COLO668 (cell line): ENCODE results near the gene C3orf18.
A peak's percentile ranks its signal among the peaks of the same experiment; 100 is the strongest.

Source experiments
- DNase-seq: peaks from one replicate; lab custom pipeline; 2025; ENCODE audit not compliant: unreplicated experiment; lab: John Stamatoyannopoulos, UW

Gene C3orf18

DNA sequence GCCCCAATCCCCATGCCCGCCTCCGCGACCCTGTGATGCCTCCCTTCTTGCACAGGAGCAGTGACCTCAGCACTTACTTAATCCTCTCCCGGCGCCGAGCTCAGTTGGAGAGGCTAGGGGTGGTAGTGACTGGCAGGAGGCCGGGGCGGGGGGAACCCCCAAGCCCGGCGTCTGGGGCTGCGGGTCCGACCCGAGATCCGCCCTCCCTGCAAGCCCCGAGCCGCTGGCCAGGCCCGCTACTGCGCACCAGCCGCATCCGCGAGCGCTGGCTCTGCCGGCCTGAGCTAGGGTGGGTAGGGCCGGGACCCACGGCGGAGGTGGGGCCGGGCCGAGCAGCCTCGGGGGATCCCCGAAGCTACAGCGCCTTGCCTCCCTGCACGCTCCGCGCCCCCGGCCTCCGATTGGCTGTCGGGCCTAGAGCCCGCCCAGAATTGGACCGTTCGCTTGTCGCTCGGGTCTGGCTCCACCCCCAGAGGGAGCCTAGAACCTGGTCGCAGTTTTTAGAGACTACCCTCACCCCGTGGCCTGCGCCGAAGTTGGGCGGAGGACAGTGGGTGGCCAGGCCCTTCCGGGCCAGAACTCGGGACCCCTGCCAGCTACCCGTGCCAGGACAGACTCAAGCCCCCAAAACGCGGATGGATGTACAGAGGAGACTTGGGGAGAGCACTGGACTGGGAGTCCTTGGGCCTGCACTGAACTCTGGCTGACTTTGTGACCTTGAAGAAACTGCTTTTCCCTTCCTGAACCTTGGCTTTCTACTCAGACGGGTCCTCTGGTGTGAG, at the start of gene C3orf18:
TSS of gene C3orf18 (minus strand) at position 362 of the 782 bp plus-strand sequence. CDS start 2,048 bp downstream, outside the sequence.
- peak; percentile 82 for DNase-seq

GRCh38 chr3:50616770-50617095, 49.2 kb upstream of the C3orf18 start:
- DNase-seq, result peak; percentile 76

DNA sequence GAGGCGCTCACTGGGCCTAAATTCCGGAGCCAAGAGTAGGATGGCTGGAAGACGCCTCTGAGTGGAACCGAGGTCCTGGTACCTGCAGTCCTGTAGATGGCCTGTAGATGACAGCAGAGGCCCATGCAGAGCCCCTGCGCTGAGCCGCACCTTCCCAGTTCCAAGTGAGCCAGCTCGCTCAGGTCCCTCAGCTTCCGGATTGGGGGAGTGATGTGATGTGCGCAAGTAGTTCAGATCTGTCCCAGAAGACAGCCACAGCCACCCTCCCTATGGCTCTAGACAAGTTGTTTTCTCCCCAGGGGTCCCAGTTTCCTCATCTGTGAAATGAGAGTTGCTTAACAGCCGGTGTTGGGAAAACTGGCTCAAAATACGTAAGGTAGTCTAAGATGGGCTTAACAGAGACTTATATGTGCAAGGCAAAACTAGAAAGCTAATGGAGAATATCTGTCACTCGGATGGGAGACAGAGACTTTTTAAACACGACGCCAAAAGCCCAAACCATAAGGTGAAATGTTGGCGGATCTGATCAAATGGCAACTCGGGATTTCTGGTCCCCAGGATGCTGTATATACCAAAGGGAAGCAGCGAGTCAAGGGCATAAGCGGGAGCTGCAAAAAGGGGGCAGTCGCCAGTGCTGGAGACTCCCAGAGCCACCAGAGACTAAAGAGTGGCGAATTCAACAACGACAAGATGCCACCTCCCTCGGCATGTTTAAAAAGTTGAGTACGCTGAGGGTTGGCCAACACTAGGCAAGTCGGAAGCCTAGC, 48.6 kb upstream of the C3orf18 start:
- DNase-seq, result peak; percentile 72

DNA sequence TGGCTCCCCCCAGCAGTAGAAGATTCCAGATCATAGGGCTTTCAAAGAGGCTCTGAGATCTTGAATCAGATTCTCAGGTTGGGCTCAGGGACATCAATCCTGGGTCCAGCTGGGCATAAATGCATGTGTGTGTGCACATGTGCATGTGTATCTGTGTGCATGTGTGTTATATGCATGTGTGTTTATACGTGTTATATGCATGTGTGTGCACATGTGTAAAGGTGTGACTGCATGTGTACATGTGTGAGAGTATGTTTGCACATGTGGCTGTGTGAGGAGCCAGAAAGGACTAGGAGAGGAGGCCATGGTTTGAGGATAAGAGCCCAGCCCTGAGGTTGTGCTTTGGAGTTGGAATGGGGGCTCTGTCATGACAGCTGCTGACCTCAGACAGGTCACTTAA, 47.6 kb upstream of the C3orf18 start:
- no peak for DNase-seq

DNA sequence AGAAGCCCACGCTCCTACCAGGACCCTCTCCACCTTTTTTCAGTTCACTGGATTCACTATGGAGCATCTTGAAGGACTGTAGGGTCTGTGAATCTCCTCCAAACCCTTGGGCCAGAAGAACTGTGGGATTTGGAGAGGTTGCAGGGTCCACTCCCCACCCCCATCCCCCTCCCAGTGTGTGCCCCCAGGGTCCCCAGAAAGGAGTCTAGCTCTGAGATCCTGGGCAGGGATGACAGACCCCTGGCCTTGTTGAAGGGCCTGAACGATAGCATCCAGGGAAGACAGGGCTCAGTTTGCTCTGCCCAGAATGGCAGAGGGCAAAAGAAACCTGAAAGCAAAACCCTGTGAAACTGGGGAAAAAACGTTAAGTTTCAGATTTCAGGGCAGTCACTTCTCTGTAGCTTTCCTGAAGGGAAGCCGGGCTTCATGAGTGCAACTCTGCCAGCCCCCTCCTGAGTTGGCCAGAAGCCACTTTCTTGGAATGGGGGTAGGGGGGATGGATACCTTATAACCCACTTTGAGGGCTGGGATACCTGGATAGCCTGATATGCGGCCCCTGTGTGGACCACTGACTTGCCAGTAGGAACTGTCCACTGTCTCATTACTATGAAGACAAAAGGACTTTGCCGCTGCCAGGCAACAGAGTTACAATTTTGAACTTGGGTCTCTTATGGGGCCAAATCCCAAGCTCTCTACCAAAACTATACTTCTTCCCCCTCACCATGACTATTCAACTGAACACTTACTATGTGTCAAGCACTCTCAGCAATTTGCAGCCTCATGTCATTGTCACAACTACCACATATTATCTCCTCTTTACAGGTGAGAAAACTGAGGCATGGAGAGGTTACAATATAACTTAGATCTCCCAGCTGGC, 45.7 kb upstream of the C3orf18 start:
- no peak for DNase-seq

DNA sequence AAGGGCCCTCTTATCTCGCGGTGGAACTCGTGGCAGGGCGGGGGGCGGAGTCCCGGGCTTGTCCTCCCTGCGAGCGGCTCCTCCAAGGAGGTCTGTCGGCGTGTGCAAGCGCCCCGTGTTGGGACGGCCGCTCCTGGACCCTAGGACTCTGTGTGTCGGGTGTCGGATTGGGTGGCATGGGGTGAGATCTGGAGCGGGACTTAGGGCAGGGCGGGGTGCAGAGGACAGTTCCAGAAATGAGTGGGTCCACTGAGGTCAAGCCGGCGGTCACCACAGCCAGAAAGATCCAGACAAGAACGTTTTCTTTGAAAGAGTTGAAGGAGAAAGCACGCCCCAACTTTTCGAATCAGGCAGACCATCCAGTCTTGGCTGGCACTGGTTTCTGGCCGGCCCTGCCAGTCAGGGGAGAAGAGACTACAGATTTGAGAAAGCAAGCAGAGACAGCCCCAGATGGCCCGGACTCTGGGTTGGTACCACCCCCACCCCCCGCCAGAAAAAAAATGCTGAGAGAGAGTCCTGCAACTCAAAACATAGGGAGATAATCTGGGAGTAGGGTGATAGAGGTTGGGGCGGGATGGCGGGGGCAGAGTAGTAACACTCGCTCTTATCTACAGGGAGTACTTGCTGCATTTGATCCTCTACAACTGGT, 44.8 kb upstream of the C3orf18 start:
- DNase-seq, result no peak

- DNase-seq, result peak; percentile 87
These were observed 44.1 kb upstream of the C3orf18 start, which contains the start of gene CISH for GRCh38 chr3:50611464-50612233. CISH (minus strand) TSS chr3:50611774; CDS start chr3:50611650, 124 bp downstream.

DNA sequence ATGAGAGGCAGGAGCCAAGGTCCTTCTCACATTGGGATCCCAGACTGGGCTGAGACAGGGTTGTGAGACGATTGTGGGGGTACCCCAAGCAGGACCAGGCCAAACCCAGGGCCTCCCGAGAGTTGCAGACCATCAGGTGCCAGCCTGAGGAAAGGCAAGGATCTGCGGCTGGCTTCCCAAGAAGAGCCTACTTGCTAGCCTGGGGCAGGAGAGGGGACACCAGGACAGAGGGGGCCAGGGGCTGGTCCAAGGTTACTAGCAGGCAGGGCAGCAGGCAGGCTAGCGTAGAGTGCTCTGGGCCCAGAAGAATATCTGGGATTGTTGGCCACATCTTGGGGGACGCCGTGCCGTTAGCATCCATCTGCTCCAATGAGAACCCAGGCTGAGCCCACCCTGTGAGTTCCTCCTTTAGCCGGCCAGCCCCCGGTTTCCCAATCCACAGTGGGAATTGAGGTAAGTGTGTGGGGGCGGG, 43.5 kb upstream of the C3orf18 start:
- no peak for DNase-seq

DNA sequence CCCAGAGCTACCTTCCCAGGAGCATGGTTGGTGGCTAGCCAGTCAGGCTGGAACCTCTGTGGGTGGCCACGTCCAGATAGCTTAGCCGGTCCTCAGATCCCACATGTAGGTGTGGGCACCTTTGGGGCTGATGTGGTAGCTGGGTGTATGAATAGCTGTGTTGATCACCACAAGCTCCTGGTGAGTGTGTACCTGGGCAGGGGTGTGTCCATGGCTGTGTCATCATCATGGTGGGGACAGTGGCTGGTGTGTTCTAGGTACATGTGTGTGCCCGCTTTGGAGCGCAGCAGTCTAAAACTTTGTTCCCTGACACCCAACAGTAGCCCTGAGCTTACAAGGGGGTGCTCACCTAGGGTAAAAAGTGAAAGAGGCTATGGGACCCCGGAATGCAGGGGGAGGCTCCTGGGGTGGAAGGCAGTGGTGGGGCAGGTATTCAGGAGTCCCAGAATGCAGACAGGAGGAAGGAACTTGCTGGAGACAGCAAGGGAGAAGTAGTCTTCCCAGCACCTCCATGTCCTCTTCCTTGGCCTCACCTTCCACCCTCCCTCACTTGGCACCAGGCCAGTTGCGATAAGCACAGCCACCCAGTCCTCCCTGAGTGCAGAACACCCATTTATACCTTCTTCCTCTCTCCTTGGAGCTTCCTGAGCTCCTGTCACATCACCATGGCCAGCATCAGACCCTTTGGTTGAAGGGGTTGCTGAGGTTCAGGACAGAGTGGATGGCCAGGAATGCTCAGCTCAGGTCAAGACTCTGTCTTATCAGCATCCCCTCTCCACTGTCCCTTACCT, 42.8 kb upstream of the C3orf18 start:
- DNase-seq, result peak; percentile 5

- no peak for DNase-seq
These were observed 42.2 kb upstream of the C3orf18 start for GRCh38 chr3:50609763-50610085.

DNA sequence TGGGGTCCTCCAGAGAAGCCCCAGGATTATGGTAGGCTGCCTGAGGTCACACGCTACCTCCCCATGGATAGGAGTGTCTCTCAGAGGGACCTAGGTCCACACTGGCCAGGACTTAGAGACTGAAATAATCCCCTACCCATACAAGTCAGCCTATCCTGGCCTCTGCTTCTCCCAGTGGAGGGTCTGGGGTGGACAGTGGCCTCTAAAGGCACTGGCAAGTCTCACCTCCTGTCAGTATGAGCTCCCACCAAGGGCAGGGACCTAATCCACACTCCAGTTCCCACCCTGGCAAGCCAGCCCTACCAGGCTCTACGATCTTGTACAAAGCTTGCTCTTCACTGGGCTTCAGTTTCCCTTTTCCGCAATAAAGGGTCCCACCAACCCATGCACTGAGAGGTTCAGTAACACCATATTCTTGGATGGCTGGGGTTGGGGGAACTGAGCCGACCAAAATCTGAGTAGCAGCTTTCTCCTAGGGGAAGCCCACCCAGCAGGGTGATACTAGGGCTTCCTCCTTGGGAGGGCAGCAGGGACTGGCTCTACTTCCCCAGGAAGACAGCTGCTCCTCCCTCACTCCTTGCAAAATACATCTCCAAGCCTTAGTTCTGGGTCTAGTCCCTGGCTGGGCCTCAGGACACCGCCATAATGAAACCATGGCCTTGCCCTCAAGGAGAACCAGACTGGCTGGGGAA, 41.7 kb upstream of the C3orf18 start:
- no peak for DNase-seq

- DNase-seq, result no peak
These were observed 40.7 kb upstream of the C3orf18 start for GRCh38 chr3:50608278-50608677.

DNA sequence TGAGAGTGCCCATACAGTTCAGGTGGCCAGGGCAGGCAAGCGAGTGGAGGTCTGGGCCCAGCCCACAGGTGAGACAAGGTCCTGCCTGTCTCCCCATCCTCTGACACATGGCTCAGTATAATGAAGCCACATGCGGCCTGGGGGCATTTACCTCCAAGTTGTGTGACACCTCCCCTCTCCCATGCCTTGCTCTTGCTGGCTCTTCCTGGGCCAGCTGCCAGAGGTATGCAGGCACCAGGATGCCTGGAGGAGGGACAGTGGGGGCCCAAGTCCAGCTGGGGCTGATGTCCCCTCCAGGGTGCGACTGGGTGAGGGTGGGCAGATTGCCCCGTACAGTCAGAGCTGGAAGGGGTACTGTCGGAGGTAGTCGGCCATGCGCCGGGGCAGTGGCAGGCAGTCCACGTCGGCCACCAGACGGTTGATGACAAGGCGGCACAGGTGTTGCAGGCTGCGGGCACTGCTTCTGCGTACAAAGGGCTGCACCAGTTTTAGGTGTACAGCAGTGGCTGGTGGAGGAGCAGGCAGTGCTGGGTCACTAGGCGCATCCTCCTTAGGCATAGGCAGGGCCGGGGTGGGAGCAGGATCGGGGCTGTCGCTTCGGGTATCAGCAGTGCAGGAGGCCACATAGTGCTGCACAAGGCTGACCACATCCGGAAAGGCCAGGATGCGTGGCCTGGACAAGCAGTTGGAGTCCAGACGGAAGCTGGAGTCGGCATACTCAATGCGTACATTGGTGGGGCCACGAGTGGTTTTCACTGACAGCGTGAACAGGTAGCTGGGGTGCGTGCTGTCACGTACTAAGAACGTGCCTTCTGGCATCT, 39.9 kb upstream of the C3orf18 start:
- DNase-seq, result no peak

DNA sequence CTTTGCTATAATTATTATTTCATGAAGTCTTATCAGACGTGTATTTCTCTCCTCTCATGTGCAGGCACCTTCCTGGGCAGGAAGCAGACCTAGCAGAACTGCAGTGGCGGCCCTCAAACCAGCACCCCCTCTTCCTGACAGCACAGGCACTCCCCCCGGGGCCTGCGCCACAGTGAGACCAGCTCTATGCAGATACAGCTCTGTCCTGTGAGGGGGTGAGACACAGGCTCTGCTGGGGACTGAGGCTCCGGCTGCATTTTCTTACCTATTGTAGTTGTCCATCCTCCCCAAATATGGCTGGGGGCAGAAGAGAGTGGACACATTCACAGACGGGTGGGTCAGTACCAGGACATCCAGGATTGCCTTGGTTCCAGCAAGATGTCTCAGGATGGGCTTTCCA, 39.0 kb upstream of the C3orf18 start:
- no peak for DNase-seq

GRCh38 chr3:50605901-50606326, 38.4 kb upstream of the C3orf18 start:
- peak; percentile 9 for DNase-seq

GRCh38 chr3:50604628-50605588, 37.4 kb upstream of the C3orf18 start:
- DNase-seq, result no peak
